HG03095 (cell line): ENCODE results near the gene RASGRP3.
"Not testable (repeated sequence)": the region's sequence is repeated elsewhere in the genome, so short reads cannot be mapped to it uniquely, and the experiment has no call there.

Source experiments
- ATAC-seq: cut with Tn5 transposase; IDR thresholded peaks from one replicate; pipeline ENCODE4 v1.9.1; 2021; ENCODE audit warnings: moderate library complexity; ENCODE audit not compliant: unreplicated experiment

Gene RASGRP3

DNA sequence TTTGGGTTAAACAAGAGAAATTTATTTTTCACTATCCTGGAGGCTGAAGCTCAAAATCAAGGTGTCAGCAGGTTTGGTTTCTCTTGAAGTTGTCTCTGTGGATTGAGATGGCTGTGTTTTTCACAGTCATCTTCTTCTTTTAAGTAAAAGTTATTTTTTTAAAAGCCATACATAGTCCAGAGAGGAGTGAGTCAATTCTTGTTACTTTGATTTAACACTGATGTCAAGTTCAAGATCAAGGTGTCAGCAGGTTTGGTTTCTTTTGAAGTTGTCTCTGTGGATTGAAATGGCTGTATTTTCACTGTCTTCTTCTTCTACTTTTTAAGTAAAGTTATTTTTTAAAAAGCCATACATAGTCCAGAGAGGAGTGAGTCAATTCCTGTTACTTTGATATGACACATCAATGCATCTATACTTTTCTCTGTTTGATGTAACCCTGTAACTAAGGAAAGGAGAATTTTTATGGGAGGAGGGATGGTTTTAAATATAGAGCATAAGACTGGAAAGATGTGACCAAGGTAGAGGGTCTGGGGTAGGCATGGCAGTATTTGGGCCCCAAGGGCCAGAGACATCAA lies 22.5 kb upstream of the RASGRP3 start:
- no peak for ATAC-seq

DNA sequence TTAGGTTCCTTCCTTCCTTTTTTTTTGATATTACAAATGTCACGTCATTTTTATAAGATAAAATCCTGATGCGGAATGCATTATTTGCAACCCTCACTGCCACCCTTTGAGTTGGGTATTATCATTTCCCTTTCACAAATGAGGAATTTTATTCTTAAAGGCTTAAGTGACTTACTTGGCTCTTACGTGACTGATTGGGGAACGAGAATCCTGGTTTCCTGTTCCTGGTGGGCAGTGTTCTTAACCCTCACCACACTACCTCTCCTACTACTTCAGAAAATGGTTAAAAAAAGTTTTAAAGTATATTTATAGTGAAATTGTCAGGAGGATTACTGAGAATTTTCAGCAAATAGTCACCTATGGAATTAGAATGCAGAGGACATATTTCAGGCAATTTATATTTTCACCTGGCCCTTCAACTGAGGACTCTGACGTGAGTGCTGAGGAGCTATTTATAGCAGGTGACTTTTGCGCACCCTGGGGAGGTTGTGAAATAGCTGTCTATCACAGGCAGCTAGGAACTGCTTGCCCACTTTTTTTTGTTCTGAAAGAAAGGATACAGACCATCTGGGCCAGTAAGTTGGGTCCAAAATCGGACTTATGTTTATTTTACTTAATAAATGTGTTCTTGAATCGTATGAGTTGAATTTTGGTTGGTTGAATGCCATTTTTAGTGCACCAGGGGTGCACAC lies 18.7 kb upstream of the RASGRP3 start:
- ATAC-seq, result peak; percentile 72

DNA sequence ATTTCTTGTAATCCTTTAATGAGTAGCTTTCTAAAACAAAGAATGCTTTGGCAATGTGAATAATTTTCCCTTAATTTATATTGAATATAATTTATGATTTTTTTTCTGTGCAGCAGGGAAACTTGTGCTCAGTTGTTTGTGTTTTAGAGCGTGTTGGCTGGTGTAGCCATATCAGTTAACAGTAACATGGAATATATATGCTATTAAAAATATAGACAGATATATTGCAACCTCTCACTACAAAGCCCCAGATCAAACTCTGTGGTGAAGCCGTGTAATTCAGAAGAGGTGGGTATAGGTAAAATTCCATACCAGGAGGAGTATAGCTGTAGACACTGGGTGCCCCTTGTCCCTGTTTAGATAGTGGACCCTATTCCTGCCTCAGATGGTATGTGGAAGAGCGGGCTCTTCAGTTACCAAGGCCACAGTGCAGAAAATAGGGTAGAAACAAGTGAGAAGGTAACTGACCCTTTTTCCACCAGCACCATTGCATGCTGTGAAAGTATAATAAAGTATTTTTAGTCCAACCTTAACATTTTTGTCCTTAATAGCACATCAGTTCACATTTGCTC lies 18.1 kb upstream of the RASGRP3 start:
- no peak for ATAC-seq

DNA sequence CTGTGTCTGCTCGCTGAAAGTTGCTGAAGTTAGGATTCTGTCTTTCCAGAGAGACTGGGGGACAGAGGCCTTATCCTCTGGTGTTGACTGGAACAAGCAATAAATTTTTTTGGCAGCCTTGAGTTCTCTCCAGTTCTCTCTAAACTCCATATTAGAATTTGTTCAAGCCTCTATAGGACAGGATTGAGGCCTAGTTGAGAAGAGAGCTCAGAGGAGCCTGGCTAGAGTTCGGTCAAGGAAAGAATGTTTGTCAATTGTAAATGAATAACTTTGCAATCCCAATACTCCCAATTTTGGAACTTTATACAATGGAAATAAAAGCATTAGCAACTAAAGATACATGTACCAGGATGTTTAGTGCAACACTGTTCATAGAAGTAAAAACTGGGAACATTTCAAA lies 16.7 kb upstream of the RASGRP3 start:
- no peak for ATAC-seq

DNA sequence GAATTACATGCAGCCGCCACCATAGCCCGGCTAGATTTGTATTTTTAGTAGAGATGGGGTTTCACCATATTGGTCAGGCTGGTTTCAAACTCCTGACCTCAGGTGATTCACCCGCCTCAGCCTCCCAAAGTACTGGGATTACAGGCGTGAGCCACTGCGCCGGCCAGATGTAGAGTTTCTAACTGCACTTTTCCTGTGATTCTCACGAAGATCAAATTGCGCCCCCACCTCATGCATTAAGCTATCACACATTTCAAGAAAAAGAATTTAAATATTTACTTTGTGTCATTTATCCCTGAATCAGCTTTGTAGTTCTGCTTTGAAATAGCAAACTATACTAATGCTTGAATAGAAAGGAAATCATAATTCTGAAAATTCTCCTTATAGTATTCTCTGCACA lies 13.9 kb upstream of the RASGRP3 start:
- not testable (repeated sequence) for ATAC-seq

DNA sequence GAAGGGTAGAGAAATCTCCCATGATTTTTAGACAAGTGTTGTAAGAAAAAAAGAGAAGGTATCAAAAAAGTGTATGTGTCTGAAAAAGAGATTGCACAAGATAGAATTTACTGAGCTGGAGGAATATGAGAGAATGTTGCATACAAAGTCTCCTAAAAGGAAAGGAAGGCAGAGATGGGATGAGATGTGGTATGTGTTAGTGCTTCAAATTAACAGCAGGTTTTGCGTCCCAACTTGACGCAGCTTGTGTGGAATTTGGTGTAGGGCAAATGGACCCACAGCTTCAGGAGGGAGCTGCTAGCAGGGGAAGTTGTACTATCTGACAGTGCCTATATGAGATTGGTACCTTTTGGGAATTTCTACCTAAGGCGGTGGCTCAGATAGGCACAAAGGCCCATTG lies 9.0 kb upstream of the RASGRP3 start:
- no peak for ATAC-seq

DNA sequence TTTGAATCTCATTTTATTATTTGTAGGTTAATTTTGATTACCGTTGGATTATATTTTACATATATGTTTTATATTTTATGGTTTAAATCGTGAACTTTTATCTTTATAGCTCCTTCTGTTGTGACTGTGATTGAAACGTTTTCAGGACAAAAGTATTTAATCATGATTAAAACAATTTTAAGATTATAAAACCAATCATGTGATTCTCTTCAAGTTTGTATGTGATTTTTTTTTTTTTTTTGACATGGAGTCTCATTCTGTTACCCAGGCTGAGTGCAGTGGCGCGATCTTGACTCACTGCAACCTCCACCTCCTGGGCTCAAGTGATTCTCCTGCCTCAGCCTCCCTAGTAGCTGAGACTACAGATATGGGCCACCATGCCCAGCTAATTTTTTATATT lies 7.2 kb upstream of the RASGRP3 start:
- no peak for ATAC-seq

DNA sequence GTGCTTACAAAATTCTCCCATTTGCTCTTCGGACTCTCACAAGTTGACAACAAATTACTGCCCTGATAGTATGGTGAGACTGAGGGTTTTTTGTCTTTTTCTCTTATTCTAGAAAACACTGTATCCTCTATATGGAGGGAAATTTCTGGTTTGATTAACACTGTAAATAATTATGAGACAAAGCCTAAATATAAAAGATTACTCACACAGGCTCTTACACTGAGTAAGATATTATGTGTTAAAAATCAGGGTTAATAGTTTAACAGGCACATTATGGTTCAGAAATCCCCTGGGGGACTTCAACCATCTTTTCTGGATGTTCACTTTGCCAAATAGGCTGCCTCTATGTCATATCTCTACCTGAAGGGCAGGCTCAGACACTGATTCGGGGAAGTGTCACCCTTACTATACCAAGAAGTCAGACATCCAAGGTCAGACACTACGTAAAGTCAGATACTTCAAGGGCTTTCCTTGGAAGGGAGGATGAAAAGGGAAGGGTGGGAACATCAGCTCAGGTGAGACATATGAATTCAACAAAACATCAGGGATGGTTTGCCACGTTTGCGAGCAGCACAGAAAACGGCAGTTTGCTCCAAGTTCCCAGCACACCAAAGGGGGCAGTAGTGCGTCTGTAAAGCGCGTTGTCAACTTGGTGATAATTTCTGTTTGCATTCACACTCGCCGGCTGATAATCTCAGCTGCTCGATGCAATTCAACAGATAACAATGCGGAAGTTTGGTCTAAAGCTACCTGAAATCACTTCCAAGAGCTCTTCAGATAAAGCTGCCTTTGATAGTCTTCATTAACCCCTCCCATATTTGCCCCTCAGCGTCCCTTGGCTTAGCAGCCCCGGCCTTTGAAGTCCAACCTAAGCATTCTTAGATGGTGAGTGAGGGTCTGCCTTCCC lies 972 bp upstream of the RASGRP3 start:
- peak; percentile 45 for ATAC-seq

DNA sequence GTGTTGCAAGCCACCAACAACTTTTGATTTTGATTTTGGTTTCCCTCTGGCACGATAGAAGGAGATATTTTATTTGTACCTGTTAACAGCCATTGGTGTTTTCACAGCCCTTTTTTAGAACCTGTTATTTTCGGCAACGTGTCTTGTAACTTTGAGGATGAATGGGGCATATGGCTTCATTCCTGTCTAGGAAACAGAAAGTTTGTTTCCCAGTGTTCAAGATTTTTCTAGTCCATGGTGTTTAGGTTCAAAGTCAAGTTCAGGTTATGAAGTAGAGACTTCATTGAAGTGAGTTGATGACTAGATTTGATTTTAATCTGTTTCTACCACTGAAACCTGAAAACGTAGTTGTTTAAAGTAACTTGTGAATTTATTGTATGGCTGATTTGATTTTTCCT lies 343 bp downstream of the RASGRP3 start:
- no peak for ATAC-seq

DNA sequence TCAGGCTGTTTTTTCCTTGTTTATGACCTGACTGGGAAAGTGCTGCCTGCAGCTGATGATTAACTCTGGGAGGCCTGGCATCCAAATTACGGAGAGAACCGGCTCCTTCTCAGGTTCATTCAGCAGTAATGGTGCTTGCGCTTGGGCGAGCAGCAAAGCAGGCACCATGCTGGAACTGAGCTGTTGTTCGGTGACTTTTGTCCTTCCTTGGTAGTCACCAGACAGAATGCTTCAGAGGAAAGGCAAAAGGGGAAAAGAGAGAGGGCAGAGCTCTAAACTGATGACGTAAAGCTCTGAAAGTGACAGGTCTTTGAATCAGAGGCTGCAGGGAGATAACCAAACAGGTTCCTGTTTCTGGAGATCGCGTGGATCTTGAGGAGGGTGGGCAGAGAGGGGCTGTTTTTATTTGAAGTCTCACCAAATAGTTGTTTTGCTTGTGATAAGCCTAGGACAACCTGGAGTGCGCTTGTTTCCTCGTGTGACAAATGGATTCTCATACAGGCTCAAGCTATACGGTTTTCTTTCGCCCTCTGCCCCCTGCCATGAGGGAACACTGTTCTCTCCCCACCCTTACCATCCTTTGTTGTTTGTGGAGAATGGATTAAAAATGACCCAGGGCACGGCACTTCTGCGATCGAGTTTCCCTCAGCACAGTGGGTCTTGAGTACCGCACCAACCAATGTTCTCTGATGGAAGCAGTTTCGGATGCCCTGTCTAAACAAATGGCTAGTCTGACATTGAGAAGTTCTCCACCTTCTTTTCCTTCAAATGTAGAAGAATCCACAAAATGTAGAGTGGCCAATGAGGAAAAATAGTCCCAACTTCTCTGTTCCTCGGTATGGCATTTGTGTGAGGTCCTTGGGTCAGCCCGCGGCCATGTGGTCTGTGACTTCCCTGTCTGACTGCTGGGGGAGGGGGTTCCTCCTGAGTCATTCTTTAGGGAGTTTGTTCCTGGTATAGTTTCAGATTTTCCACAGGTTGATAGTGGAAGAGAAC lies 1.3 kb downstream of the RASGRP3 start:
- peak; percentile 35 for ATAC-seq

DNA sequence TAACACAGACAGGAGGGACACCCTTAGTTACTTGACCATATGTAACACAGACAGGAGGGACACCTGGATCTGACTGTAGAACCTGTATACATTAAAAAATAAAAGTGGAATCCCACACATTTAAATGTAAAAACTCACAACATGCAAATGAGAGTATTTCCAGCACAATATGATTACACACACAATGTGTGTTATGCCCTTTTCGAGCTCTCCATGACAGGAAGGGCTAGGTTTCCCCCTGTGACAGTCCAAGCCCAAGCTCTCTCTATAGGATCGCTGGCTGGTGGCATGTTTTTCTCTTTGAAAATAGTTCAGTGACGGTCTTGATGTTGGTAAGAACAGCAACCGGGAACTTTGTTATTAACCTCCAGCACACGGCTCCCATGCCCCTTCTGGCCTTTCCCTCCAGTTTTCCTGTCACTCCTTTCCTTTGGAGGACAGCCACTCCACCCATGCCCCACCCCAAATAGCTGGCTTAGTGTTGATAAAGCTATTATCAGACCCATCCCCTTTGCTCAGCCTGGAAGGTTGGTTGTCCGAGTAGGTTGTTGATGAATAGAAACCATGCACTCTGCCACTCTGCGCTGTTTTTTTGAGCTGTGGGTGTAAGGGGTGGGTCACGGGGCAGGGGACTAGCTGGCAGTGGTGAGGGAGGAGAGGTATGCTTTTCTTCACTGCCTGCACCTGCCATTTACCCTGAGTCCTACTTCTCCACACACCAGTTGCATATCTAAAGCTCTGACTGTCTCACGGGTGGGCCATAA lies 2.7 kb downstream of the RASGRP3 start:
- no peak for ATAC-seq

DNA sequence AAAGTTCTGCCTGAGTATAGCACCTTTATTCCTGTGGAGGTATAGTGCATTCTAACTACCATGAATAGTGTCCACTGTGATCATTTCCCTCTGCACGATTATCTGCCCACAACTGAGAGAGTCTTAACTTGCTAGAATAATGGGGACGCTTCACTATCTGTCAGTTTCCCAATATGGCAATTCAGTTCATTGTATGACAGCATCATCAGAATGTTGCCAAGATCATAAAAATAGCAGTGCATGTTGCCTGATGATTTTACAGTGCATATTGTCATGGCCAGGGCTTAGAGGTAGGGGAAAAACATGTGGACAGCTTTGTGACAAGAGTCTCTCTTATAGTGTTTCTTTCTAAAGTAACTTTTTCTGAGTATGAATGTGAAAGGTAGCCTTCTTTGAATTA lies 6.1 kb downstream of the RASGRP3 start:
- no peak for ATAC-seq

DNA sequence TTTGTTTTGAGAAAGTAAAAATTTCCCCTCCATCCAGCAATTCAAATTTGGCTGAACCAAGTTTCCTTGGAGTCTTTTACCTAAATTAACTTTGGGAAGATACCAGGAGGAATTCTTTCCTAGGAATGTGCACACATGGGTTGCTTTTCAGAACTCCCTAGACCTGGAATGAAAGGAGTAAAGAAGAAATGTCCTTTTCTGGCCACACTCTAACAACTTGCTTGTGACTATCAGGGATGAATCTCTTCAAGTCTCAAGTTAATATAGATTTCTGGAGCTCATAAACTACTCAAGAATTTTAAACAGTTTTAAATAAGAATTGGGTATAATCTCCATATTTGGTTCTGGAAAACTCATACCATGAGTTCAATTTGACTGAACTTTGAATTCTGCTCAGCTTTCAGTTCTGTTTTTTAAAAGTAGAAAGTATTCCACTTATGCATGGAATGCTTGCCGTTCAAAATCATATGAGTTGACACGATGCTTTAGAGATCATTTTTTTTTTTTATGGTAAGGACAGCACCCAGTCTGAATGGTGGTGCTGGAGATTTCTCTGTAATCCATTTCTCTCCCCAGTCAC lies 7.7 kb downstream of the RASGRP3 start:
- ATAC-seq, result no peak

DNA sequence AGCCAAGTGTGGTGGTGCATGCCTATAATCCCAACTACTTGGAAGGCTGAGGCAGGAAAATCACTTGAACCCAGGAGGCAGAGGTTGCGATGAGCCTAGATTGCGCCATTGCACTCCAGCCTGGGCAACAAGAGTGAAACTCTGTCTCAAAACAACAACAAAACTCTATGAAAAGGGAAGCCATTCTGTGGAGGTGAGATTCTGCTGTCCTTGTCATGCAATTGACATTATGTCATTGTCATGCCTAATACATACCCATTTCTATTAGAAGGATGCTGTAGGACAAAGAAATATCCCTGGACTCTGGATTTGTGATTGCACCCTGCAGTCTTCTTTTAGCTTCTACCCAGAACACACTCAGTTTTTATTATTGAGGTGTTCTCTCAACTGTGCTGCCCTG lies 8.6 kb downstream of the RASGRP3 start:
- no peak for ATAC-seq

DNA sequence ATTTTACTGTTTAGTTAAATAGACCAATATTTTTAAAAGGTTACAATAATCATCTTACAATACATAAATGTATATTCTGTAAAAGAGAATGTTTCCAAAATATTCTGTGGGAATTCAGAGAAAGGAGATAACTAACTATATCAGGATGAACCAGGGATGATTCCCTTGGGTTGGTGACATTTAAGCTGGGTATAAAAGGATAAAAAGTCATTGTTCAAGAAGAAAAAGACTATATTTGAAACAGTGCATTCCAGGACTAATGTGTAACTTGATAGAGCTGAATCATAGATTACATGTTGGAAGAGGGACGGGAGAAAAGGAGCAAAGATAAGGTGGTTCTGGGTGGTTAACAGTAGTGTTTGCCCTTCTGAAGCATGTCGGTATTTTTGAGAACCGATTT lies 10.1 kb downstream of the RASGRP3 start:
- no peak for ATAC-seq

DNA sequence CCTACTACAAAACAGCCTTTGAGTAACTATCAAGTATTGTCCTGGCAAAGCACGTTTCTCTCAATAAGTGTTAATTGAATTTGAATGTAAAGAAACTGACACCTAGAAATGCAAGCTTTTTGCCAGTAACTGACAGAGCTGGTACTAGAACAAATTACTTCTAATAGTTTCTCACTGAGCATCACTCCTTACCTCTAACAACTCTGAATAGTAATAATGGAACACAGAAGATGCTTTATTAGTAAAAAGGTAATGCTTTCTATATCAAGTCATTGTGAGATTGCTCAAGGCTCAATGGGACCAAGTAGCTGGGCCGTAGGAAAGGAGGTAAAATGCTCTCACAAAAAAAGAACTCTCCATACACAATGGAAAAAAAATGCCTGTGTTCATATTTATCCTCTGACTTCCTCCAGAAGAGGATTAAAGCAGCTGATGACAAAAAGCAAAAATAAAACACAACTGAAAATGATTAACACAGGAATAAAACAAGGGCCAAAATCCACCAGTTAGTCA lies 11.8 kb downstream of the RASGRP3 start:
- peak; percentile 43 for ATAC-seq

DNA sequence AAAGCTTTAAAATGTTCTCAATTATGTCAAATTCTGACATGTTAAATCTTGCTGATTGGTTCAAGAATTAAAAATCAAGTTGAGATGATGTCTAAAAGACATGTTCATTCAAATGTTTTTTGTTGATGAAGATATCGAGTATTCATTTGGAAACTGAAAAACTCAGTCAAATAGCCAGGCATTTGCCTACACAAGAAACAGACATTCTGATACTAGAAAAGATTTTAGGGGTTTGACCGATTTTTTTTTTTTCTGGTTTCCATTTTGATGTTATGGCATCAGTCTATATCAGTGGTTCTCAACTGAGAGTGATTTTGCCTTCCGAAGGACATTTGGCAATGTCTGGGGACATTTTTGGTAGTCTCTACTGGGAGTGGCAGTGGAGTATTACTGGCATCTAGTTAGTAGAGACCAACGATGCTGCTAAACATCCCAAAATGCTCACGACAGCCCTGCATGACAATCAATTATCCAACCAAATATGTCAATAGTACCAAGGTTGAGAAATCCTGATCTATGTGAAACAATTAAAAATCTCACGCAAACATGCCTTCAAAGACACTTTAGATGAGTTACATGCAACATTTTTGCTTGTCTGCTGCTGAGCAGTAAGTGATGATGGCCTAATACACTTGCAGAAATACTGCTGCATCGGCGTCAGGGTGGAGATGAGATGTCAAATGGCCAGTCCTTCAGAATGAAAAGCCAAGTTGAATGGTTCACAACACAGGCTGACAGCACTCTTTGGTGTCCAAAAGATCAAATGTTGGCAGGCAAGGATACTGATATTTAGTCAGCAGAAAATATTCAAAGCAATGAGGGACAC lies 12.5 kb downstream of the RASGRP3 start:
- ATAC-seq, result peak; percentile 43

DNA sequence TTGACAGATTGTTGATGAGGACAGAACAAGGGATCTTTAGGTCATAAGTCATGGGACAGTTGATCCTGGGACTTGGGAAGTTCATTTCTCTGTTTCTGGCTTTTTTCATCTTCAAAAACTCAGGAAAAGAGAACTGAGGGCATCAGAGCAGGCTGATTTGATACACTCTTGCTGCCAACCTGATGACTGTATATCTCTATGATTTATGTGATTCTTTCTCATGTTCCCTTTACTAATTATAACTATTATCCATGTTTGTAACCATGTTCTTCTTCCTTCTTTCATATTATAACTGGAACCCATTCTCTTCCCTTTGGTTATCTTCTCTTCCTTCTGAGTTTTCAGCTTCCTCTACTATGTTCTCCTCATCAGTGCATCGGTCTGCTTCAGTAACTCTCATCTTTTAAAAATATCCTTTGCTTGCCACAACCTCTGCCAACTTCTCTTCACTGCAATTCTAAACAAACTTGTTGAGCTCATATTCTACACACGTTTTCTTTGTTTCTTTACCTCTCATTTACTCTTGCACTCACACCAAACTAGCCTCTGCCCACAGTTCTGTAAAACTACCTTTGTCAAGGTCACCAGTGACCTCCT lies 13.5 kb downstream of the RASGRP3 start:
- ATAC-seq, result no peak
